GM21619 (cell line): Measurements from ENCODE around the gene NAP1L4.

Source experiments
- ATAC-seq: cut with Tn5 transposase; IDR thresholded peaks from one replicate; pipeline ENCODE4 v1.9.1; 2021; ENCODE audit not compliant: unreplicated experiment

The NAP1L4 gene

DNA sequence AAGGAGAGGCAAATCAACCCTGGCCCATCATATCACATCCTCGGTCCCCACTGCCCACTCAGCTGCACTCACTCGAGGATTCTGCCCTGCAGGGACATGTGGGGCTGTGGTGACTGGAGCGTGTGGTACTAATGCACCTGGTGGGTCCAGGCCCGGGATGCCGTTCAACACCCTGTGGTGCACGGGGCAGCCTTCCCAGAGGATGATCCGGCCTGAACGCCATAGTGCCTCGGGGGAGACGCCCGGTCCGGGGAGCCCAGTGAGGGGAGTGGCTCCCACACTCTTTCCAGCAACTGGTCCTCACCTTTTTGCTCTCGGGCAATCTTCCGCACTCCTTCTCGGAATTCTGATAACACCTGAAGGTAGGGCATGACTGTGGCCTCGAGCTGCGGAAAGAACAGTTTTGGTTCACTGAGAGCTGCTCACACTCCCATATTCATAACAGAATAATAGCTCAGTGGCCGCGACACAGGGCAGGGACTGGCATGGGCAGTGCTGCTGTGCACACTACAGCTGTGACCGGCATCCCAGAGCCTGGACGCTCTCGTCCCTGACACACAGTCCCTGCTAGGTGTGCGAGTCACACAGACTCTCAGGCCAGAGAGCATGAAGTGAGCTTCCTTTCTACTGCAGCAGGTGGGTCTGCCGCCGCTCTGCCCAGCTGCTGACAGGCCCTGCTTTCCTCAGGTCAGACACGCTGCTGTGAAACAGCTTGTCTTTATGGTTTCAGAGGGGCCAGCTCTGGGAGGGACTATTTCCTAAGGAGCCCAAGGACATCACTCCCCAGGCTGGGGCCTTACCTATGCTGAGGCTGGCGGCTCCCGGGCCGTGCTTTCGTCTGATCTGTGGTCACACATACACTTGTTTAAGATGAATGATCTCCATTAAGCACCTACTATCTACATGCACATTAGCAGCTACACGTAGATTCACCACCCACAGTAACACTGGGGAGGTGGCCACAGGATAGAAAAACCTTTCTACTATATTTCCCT is 20.1 kb upstream of the NAP1L4 start:
- no peak for ATAC-seq

DNA sequence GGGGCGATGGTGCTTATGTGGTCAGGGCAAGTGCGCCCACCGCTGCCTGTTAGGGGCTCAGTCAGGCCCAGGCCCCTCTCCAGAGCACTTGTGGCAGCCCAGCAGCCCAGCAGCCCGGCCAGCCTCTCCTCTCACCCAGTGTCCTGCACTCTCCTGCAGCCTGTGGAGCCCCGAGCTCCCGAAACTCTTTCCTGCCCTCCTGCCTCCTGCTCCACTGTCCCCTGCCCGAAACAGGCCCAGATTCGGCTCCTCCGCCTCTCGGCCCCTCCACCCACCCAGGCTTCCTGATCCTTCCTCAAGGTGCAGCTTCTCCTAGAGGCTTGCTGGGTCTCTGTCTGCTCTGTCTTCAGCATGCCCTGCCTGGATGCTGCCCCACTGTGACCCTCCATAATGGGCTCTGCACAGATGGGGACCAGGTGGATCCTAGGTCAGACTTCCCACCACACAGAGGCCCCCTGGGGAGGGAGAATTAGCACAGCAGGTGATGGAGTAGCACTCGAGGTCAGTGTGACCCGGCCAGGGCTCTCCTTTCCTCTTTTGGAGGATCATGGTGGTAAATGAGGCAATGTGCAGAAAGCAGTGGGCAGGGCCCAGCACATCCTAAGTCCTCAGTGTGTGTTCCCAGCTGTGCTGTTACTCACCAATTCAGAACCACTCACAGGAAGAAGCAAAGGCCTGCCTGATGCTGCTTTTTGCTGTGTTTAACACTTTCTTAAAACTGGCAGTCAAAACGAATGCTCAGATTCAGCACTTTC is 18.6 kb upstream of the NAP1L4 start:
- no peak for ATAC-seq

DNA sequence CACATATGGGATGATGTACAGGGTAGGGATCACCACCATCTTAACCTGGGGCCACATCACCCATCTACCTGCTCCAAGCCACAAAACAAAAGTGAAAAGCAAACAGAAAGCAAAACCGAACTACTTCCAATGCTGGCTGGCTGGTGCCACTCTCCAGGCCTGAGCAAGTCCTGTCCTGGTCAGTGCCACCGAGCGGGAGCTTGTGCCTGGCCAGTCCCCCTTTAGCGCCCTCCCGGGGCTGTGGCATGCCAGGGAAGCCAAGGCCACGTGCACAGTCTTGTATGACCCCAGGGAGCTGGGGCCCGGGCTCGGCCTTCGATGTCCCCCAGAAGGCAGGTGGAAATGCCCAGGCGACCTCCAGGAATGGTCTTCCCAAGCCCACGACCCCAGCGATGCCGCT is 17.9 kb upstream of the NAP1L4 start:
- ATAC-seq = no peak

DNA sequence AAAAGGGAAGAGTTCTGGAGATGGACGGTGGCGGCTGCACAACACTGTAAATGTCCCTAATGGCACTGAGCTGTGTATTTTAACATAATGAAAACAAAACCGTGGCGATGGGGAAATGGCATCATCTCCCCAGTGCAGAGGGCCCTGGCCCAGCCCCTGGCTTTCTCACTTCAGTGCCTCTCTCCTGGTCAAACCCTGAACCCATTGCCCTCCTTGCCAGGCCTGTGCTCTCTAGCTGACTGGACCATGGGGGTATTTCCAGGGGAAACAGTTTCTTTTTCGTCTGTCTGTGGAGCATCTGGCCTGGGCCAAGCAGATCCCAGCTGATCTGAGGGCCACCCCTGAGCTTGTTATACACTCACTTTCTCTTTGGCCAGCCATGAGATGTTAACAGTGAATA is 17.4 kb upstream of the NAP1L4 start:
- ATAC-seq = no peak

DNA sequence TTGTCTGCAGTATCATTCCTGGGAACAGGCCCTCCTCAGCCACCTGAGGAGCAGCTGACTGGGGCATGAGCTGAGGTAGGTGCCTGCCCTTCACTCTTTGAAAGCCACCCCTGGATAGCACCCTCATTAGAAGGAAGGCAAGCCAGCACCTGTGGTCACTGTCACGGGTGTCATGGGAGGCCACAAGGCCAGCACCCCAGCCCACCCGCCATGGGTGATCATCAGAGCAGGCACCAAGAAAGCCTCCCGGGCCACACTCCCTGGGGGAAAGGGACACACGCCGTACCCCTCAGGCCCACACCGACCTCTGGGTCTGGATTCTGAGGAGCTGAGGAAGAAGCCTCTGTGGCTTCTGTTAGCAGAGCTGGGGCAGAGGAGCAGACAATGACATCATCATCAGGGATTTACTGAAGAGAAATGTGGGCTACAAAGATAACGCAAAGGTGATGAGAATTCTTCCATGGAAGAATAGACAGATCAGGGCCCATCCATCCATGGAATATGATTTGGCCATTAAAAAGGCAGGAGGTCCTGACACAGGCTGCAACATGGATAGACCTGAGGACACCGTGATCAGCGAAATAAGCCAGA is 16.7 kb upstream of the NAP1L4 start:
- no peak for ATAC-seq

DNA sequence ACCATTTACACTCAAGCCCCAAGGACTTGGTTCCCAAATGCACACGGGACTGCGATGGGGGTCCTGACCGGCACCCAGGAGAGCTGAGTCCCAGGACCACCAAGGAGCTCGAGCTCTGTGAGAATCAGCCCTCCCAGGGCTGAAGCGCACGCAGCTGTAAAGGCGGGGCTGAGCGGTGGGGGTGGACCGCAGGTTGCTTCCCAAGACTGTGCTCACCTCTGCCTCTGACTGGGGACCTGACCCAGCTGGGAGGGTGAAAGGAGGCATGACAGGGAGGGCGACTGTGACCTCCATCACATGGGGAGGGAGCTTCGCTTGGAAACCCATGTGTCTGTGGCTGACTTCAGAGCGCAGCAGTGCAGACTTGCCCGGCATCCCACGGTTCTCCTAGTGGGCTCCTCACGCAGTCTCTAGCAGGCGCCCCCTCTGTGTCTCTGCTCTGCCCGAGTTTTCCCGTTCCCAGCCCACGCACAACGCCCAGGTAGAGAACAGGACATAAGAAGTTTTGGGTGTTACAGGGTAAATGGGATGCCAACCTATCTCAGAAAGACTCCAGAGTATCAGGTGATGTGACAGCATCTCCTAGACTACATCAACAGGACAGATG is 15.4 kb upstream of the NAP1L4 start:
- ATAC-seq = no peak

DNA sequence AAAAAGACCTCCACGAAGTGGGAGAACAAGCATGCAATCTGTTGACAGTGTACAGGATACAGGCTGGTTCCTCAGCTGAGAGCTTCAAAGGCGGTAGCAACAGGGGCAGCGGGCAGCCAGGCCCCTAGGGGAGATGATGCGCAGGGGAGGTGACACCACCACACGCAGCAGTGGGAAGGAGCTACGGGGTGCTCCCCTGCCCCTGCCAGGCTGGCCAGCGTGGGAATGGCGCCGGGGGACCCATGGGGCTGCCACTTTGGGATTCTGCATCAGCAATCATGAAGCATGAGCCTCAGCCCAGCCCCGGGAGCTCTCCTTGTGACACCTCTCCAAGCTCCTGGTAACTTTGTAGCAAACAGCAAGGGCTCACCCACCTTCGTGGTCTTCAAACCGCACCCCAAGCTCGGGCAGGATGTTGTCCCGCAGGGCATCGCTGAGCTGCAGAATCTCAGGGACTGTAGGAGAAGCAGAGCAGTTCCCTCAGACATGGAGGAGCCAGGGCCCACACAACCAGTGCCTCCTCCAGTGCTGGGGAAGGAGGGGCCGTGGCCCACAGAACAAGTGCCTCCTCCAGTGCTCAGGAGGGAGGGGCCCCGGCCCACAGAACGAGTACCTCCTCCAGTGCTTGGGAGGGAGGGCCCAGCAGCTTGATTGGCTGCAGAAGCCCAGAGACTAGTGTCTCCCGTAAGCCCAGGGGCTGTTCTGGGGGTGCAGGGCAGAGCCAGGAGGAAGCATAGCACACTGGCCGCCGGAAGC is 14.6 kb upstream of the NAP1L4 start:
- ATAC-seq = no peak

DNA sequence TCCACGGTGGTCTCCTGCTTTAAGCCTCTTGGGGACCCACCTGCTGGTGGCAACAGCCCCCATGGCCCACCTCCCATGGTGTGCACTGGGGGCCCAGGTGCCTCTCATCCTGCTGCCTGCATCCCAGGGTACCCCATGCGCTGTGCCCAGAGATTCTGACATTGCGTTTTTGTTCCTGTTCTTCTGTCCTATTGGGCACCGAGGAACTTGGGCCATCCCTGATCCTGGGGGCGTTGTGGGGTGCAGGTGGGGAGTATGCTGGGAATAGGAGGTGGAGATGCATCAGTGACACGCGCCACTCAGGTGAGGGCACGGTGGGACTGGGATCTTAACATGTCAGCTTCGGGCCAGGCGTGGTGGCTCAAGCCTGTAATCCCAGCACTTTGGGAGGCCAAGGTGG is 12.4 kb upstream of the NAP1L4 start:
- ATAC-seq = no peak

DNA sequence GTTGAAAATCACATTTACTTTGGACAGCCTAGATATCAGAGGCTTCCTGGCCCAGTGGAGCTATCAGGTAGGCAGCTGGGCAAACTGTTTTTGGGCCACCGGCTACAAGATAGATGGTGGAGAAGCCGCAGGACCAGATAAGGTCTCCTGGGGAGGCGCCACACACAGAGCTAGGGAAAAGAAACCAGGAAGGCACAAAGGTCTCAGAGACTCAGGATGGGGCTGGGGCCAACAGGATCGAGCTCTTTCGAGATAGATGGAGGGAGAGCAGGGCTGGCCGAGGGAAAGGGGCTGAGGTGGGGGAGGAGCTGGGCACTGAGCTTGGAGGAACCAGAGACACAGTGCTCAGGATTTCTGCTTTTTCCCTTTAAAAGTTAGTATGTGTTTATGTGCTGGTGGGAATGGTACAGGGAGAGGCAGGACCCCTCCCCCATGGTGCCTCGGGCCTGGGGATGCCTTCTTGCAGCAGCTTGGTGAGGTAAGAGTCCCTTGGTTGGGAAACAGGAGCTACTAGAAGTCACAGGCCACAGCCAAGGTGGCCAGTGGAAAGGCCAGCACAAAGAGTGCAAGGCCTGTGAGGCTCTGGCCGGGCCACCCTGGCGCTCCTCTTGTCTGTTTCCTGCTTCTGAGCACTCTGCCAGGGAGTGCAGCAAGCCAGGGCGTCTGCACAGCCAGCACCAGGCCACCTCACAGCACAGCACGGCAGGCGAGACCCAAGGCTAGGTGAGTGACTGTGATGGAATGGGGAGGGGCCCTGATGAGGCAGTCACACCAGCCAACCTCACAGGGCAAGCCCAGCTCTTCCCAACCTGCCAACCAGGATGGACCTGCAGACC is 11.5 kb upstream of the NAP1L4 start:
- no peak for ATAC-seq

DNA sequence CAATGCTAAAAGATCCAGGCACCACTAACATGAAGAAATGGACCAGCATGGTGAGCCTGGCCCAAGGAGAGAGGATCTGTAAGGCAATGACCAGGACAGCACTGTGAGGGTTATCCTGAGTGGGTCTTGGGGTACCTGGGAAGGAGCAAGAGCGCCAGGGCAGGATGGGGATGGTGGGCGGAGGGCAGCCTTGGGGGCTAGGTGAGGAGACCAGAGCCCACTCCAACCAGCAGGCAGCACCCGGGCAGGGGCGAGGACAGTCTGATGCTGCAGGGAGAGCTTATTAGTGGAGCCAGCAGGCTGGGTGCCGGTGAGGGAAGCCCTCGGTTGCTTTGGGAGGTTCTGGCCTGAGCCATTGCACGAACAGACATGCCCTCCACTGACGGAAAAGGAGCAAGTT is 10.7 kb upstream of the NAP1L4 start:
- no peak for ATAC-seq

DNA sequence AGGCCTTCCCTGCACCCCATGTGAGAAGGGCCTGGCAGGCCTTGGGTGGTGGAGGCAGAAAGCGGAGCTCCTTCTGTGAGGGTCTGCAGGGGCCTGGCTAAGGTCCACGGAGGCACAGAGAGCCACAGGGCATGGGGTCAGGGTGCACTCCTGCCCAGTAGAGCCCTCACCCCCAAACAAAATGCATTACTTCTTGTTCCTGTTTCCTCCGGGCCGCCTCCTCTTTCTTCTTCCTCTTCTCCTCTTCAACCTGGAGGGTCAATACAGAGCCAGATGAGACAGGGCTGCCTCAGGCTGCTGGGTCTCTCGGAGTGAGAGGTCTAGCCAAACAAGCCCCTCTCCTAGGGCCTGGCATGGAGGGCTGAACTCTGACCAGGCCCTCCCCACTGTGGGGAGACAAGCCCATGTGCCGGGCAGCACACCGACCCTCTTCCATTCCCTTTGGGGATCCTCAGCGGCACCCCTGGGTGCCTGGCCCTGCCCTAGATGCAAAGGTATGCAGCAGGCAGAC is 10.3 kb upstream of the NAP1L4 start:
- ATAC-seq = no peak

DNA sequence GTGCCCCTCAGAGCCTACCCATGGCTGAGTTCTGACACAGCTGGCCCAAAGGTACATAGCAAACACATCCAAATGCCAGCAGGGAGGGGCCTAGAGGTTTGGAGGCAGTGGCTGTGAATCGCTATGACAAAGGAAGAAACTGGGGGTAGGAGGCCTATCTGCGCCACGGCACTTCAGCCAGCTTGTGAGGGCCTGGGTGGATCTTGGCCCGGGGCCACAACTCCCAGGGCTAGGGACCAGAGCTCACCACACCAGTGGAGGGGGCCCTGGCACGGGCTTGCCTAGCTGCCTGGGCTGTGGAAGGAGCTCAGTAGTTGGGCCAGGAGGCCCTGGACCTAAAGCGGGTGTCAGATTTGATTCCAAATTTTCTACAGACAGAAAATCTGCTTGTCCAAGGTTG is 9.4 kb upstream of the NAP1L4 start:
- ATAC-seq = no peak

DNA sequence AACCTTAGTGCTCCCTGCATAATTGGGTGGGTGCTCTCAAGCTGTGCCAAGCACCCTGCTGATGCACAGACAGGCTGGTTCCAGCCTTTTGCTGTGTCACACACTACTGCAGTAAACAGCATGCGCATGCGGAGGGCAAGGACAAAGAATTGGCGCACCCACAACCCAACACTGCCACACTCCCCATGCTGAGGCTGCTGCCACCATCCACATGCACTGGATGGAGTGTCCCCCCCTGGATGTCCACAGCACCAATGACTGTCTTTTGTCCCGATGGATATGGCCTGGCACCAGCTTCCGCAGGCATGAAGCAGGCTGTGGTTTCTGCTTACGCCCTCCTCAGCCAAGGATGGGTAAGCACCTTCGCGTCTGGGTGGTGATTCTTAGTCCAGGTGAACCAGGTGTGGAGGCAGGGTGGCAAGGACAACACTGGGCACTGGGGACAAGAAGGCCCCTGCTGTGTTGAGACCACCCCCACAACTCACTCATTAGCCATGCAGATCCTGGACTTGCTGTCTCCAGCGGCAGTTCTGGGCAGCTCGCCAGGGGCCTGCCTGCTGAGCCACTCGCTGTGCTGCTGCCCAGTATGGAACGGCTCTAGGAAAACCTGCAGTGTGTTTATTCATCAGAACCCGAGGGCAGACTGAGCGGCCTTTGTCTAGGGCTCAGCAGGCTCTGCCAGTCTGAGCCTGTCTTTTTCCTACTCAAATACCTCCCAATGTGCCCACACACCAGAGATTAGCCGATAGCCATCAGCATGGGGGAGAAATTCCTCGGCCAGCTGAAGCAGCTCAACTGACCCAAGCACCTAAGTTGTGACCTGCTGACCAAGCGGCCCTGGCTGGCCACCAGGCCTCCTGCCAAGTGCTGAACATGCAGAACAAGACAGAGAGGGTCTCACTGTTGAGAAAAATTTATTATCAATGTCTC is 8.2 kb upstream of the NAP1L4 start:
- no peak for ATAC-seq

DNA sequence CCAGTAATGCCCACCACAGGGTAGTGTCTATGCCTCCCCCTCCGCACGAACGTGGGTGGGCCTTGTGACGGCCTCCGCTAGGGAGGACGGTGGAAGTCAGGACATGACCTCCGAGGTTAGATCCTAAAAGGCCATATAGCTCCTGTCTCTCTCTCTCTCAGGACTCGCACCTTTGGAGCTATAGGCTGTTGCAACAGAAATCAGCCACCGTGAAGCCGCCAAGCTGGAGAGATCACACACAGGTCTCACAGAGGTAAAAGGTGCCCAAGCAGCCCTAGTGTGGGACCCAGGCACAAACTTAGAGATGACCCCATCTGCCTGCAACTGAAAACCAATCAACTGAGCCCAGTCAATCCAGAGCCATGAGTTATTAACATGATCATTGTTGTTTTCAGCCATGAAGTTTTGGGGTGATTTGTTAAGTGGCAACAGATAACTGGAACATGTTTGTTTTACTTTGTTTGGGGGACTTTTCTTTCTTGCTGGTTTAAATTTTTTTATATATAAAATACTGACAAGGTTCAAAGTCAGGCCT is 7.4 kb upstream of the NAP1L4 start:
- ATAC-seq = no peak

DNA sequence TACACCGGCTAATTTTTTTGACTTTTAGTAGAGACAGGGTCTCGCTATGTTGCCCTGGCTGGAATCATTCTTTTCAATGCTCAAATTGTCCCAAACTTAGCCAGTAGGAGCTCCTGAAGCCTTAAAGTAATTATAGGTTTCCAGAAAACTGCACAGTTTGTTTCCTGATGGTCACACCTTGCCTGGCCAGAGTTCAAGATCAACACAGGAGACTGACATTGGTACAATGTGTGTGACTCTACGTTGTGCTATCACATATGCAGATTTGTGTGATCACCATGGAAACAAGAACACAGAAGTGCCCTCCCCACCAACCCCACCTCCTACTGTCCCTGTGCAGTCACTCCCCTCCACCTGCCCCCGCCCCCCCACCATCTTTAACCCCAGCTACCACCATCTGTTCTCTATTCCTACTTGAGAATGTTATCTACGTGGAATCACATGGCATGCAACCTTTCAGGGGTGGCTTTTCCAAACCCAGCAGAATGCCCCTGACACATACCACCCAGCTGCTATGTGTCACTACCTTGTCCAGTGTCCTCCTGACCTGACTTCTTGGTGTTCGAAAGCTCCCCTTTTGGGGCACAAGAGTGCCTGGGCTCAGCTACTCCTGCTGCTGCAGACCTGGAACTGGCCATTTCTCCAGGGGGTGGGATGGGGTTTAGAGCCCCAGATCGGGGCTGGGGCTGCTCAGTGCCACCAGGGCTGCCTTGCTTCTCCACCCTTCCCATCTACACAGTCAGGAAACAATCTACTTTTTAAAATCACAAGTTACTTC is 6.1 kb upstream of the NAP1L4 start:
- no peak for ATAC-seq

DNA sequence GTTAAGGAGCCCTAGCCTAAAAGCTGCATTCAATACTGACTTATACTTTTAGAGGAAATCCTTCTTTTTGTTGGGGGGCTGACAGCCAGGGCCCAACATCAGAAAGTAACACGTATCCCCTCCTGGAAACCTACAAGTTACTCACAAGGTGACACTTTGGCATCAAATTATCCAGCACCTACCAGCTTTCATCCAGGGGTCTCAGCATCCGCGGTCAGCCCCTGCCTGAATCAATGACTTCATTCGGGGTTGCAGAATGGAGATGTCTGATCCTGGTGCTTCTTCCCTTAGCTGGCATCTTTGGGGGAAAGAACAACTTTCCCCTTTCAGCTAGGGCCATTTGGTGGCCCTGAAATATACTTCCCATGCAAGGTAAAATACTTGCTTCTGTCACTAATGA is 5.3 kb upstream of the NAP1L4 start:
- no peak for ATAC-seq

DNA sequence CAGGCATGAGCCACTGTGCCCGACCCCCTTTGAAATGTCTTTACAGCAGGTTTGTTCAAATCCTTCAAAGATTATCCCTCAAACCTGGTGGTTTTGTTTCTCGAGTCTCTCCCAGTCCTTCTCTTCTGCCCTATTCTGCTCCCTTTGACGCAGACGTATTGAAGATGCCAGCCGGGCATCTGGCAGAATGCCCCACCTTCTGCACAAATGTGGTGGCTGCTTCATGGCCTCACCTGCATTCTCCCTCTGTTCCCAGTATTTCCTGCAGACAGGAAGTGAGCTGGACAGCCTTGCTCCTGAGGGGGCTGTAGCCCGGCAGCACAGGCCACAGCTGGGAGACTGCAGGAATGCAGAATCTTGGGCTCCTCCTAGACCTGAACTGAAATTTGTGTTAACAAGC is 4.8 kb upstream of the NAP1L4 start:
- no peak for ATAC-seq
